Loucy (cell line): ENCODE results near the gene ARHGAP24.

Experiments used
- EZH2phosphoT487 ChIP-seq: fragments of 200-600 bp; IDR thresholded peaks from 2 replicates; pipeline ENCODE4 v1.6.1; 2018; ENCODE audit warnings: antibody characterized with exemption, mild to moderate bottlenecking, moderate library complexity, borderline replicate concordance
- TF ChIP-seq, protein P1 (sequence below): fragments of 200-600 bp; sonication (generic); conservative IDR thresholded peaks from 2 replicates; pipeline ENCODE4 v1.5.1; 2014; ENCODE audit warnings: mild to moderate bottlenecking, antibody characterized with exemption, low read length

GRCh38 chr4:85697854-85698253 is 222.9 kb downstream of the ARHGAP24 start:
- TF ChIP-seq, protein P1, sequence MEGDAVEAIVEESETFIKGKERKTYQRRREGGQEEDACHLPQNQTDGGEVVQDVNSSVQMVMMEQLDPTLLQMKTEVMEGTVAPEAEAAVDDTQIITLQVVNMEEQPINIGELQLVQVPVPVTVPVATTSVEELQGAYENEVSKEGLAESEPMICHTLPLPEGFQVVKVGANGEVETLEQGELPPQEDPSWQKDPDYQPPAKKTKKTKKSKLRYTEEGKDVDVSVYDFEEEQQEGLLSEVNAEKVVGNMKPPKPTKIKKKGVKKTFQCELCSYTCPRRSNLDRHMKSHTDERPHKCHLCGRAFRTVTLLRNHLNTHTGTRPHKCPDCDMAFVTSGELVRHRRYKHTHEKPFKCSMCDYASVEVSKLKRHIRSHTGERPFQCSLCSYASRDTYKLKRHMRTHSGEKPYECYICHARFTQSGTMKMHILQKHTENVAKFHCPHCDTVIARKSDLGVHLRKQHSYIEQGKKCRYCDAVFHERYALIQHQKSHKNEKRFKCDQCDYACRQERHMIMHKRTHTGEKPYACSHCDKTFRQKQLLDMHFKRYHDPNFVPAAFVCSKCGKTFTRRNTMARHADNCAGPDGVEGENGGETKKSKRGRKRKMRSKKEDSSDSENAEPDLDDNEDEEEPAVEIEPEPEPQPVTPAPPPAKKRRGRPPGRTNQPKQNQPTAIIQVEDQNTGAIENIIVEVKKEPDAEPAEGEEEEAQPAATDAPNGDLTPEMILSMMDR: no peak
- TF ChIP-seq EZH2phosphoT487: no peak
